ENCODE measurements around the gene RSRC1.

RSRC1 gene

DNA sequence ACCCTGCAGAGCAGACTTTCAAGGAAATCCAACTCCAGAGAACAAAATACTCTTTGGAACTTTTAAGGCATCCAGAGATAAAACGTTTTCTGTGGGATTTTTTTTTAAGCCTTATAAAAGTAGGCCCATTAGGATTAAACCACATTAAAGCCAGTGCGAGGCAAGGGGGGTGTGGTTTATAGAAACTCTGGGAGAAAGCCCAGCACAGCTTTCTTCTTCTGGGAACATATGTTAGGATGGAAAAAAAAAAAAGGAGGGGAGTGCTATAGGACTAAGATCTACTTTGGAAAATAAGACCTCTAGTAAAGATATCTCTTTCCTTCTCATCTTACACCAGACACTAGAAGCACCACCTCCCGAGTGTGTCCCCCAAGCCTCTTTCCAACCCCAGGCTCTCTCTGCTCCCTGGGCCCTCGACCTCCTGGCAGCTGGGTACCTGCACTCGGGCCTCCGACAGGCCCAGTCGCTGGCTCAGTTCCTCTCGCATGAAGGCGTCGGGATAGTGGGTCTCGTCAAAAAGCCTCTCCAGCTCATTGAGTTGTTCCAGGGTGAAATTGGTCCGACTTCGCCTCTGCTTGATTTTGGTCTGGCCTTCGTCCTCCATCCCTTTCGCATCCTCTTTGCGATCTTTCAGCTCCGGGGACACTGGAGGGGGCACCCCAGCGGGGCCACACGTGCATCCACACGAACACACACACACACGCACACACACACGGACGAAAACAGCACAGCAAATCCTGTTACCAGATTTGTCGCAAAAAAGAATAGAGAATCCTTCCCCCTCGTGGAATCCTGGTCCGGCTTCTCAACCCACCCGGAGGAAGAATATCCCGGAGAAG is 7.4 kb upstream of the RSRC1 start:
- peaks cover 32% of the 10 kb centered on the region for H3K4me1 ChIP-seq (ENCODE audit: control insufficient read depth, low read depth, low read length)
- no peak overlapping the region for H3K9ac ChIP-seq (ENCODE audit: low read length)
- no peaks in the 10 kb centered on the region for H3K36me3 ChIP-seq (ENCODE audit: control insufficient read depth, low read depth, low read length)
- peak overlapping the region; percentile 39 for H3K4me3 ChIP-seq (ENCODE audit: low read length)
- H3K9me3 ChIP-seq (ENCODE audit: control insufficient read depth, low read depth, low read length) = no peaks in the 10 kb centered on the region
- H3K27ac ChIP-seq (ENCODE audit: low read length) = no peak overlapping the region
- H3K27me3 ChIP-seq (ENCODE audit: control insufficient read depth, insufficient read depth, low read length) = peaks cover 100% of the 10 kb centered on the region

DNA sequence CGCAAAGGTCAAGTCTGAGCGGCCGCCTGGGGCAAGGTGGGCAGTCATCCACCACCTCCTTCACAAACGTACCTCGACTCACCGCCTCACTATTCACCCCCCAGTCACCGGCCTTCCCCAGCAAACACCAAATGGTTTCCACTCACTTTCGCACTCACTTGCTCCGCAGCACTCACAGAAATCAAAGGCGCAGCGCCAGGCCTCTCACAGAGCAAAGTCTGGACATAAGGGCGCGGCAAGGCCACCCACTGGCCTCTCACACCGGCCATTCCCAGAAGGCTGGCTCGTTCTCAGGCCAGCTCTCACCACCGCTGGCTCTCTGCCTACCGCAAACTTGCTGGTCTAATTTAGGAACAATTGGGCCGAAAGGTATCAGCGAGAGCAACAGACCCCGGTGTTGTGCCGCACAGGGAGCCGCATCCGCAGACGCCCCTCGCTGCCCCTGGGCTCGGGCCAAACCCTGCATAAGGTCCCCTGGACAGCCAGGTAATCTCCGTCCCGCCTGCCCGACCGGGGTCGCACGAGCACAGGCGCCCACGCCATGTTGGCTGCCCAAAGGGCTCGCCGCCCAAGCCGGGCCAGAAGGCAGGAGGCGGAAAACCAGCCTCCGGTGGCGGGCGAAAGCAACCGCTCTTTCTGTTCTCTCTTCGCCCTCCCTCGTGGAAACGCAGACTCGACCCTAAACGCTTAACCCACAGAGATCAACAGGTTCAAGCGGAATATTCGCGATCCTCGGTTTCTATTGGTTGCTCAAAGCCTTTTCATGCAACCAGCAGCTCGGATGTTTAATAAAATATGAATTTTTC is 6.6 kb upstream of the RSRC1 start:
- Histone ChIP-seq H3K27ac (ENCODE audit: low read length) (no peak overlapping the region), H3K9ac (ENCODE audit: low read length) (no peak overlapping the region), H3K36me3 (ENCODE audit: control insufficient read depth, low read depth, low read length) (no peaks in the 10 kb centered on the region), H3K4me3 (ENCODE audit: low read length) (peak overlapping the region; percentile 39), H3K27me3 (ENCODE audit: control insufficient read depth, insufficient read depth, low read length) (peaks cover 100% of the 10 kb centered on the region), H3K9me3 (ENCODE audit: control insufficient read depth, low read depth, low read length) (no peaks in the 10 kb centered on the region), H3K4me1 (ENCODE audit: control insufficient read depth, low read depth, low read length) (peaks cover 32% of the 10 kb centered on the region)

DNA sequence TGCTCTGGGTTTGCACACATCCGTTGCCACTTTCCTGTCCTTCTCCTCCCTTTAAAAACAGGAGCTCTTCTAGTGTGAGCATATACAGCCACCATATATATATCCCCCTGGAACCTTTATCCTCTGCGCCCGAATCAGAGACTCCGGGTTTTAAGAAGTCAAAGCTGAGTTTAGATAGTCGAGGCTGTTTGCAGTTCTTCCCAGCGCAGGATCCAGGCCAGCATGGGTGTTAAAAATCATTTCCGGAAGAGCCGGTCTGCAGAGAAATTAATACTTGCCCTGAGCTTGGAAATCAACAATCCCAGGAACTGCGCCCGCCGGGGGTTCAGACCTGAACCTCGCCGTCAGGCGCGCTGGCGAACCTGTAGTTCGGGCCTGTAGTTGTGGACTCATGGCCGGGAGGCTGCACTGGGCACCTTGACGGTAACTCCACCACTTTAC is 6.0 kb upstream of the RSRC1 start:
- H3K27ac ChIP-seq (ENCODE audit: low read length) = no peak overlapping the region
- no peaks in the 10 kb centered on the region for H3K9me3 ChIP-seq (ENCODE audit: control insufficient read depth, low read depth, low read length)
- peaks cover 100% of the 10 kb centered on the region for H3K27me3 ChIP-seq (ENCODE audit: control insufficient read depth, insufficient read depth, low read length)
- no peaks in the 10 kb centered on the region for H3K36me3 ChIP-seq (ENCODE audit: control insufficient read depth, low read depth, low read length)
- peak overlapping the region; percentile 39 for H3K4me3 ChIP-seq (ENCODE audit: low read length)
- H3K9ac ChIP-seq (ENCODE audit: low read length) = no peak overlapping the region
- H3K4me1 ChIP-seq (ENCODE audit: control insufficient read depth, low read depth, low read length) = peaks cover 26% of the 10 kb centered on the region

DNA sequence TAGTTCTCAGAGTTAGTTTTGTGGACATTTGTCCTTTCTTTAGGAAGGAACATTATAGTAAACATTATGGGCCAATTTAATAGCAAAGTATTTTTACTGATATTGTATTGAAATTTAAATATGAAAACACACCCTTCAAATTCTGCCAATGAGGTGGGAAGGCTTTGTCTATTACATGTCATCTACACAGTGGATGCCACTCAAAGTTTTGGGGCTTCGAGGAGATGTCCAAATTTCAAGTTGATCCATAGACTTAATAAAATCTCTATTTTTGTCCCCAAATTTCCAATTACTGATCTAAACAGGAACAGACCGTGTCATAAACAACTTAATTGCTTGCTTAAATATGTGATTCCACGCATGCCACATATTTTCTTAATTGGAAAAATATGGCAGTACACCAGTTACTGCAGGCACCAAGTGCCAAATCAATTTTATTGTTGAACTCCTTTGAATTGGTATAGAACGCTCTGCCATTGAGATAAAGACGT is 5.4 kb upstream of the RSRC1 start:
- Histone ChIP-seq H3K9ac (ENCODE audit: low read length) (no peak overlapping the region), H3K27me3 (ENCODE audit: control insufficient read depth, insufficient read depth, low read length) (peaks cover 100% of the 10 kb centered on the region), H3K27ac (ENCODE audit: low read length) (no peak overlapping the region), H3K4me1 (ENCODE audit: control insufficient read depth, low read depth, low read length) (peaks cover 26% of the 10 kb centered on the region), H3K36me3 (ENCODE audit: control insufficient read depth, low read depth, low read length) (no peaks in the 10 kb centered on the region), H3K4me3 (ENCODE audit: low read length) (peak overlapping the region; percentile 13), H3K9me3 (ENCODE audit: control insufficient read depth, low read depth, low read length) (no peaks in the 10 kb centered on the region)

DNA sequence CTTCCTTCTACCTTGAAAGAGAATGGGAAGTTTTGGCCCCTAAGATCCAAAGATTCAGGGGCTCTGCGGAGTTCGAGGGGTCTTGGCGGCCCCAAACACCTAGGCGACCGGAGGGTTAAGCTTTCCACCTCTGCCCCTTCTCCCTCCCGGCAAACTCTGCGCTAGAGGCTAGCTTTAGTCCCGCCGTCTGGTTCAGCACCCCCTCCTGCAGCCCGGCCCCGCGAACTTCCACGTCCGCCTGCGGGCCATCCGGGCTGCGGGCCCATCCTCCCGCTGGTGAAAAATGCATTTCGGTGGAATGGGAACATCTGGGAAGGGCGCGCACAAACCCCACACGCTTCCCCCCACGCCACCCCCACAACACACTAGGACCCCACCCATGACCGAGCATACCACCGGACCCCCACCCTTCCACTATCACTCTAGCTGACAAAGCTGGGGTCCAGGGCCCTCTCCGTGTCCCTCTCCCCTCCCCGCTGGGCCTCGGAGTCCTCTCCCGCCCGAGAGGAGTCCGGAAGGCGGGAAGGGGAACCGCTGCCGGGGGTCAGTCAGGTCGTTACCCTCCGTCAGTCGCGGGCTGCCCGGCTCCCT is 4.7 kb upstream of the RSRC1 start:
- Histone ChIP-seq H3K27ac (ENCODE audit: low read length) (no peak overlapping the region), H3K4me1 (ENCODE audit: control insufficient read depth, low read depth, low read length) (peaks cover 26% of the 10 kb centered on the region), H3K27me3 (ENCODE audit: control insufficient read depth, insufficient read depth, low read length) (peaks cover 95% of the 10 kb centered on the region), H3K9ac (ENCODE audit: low read length) (no peak overlapping the region), H3K36me3 (ENCODE audit: control insufficient read depth, low read depth, low read length) (no peaks in the 10 kb centered on the region), H3K9me3 (ENCODE audit: control insufficient read depth, low read depth, low read length) (no peaks in the 10 kb centered on the region), H3K4me3 (ENCODE audit: low read length) (peak overlapping the region; percentile 62)

DNA sequence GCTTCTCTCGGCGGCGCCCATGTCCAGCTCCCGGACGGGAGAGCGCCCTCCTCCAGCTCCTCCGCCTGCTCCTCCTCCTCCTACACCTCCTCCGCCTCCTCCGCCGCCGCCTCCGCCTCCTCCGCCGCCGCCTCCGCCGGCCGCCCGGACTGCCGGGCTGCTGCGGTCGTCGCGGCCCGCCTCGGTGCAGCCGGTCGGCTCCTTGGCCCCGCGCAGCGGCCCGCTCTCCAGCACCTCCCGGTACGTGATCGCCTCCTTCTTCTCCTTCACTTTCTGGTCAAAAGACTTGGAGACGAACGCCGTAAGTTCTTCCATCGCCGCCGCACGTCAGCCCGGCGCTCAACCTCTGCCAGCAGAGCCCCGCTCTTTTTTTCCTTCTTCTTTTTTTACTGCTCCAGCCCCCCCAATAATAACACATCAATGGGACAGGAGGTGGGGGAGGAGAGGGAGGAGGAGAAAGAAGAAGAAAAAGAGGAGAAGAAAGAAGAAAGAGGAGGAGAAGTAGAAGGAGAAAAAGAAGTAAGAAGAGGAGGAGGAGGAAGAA is 4.1 kb upstream of the RSRC1 start:
- peak overlapping the region; percentile 62 for H3K4me3 ChIP-seq (ENCODE audit: low read length)

DNA sequence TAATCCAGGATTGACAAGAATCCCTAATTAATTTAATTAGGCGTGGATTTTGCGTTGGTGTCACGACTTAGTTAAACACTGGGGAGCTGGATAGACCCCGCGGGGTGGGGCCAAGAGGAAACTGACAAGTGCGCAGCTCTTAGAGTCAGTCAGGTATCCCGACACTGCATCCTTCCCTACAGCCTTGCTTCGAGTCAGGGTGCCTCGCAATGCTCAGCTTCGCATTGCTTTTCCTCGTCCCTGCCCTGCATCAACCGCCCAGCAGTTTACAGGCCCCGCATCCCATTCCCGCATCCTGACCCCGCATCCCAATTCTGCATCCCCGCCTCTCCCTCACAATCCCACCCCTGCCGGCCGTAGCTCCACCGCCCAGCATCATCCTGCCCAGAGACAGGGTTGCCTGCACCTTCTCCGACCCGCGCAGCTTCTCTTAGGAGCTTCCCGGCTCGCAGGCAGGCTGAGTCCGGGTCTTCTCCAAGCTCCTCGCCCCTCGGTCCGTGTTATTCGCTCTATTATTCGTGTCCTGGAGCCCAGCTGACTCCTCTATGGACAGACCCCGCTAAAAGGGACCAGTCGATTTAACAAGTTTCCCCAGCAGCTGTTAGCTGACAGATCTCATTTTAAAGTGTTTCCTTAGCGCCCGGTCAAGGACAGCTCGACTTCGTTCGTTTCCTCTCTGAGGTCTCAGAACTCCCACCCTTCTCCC is 3.0 kb upstream of the RSRC1 start:
- H3K36me3 ChIP-seq (ENCODE audit: control insufficient read depth, low read depth, low read length) = no peaks in the 10 kb centered on the region
- H3K4me3 ChIP-seq (ENCODE audit: low read length) = peak overlapping the region; percentile 62
- H3K27ac ChIP-seq (ENCODE audit: low read length) = no peak overlapping the region
- H3K4me1 ChIP-seq (ENCODE audit: control insufficient read depth, low read depth, low read length) = peaks cover 30% of the 10 kb centered on the region
- no peak overlapping the region for H3K9ac ChIP-seq (ENCODE audit: low read length)
- H3K9me3 ChIP-seq (ENCODE audit: control insufficient read depth, low read depth, low read length) = no peaks in the 10 kb centered on the region
- peaks cover 78% of the 10 kb centered on the region for H3K27me3 ChIP-seq (ENCODE audit: control insufficient read depth, insufficient read depth, low read length)

More for the DNA sequence above, 4.1 kb upstream of the RSRC1 start:
- peaks cover 27% of the 10 kb centered on the region for H3K4me1 ChIP-seq (ENCODE audit: control insufficient read depth, low read depth, low read length)
- no peaks in the 10 kb centered on the region for H3K9me3 ChIP-seq (ENCODE audit: control insufficient read depth, low read depth, low read length)
- peaks cover 89% of the 10 kb centered on the region for H3K27me3 ChIP-seq (ENCODE audit: control insufficient read depth, insufficient read depth, low read length)
- no peaks in the 10 kb centered on the region for H3K36me3 ChIP-seq (ENCODE audit: control insufficient read depth, low read depth, low read length)
- no peak overlapping the region for H3K9ac ChIP-seq (ENCODE audit: low read length)
- no peak overlapping the region for H3K27ac ChIP-seq (ENCODE audit: low read length)

DNA sequence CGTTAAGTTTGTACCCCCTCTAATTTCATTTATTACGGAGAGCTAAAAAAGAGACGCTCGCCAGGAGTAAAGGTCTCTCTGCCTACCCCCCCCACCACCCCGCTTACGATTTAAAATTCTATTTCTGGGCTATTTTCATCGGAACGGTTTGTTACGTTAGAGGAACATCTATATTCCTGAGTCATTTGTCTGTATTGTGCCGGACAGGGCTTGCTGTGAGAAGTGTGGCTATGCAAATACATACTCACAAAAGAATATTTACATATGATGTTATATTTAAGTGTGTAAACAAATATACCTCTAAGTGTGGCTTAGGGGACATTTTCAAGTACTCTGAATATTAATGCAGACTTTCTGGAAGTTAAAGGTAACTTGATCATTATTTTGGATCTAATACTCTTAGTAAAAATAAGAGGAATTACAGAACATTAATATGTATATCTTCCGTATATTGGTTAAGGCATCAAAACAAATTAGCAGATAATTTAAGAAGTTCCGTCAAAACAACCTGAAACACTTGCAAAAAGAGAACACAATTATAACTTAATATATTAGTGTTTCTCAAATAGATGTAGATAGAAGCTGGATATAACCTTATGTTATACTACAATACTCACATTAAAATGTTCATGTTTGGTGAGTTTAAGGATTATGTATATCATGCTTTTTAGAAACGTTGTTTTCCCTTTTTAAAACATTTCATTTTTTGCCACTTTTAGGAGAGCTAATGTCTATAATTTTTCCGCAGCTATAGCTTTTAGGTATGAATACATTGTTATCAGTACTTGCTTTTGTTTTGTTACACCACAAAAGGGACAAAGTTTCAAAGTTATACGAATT is 2.1 kb upstream of the RSRC1 start:
- H3K4me3 ChIP-seq (ENCODE audit: low read length) = peak overlapping the region; percentile 62
- H3K27ac ChIP-seq (ENCODE audit: low read length) = no peak overlapping the region
- peaks cover 69% of the 10 kb centered on the region for H3K27me3 ChIP-seq (ENCODE audit: control insufficient read depth, insufficient read depth, low read length)
- no peaks in the 10 kb centered on the region for H3K36me3 ChIP-seq (ENCODE audit: control insufficient read depth, low read depth, low read length)
- no peaks in the 10 kb centered on the region for H3K9me3 ChIP-seq (ENCODE audit: control insufficient read depth, low read depth, low read length)
- no peak overlapping the region for H3K9ac ChIP-seq (ENCODE audit: low read length)
- peaks cover 26% of the 10 kb centered on the region for H3K4me1 ChIP-seq (ENCODE audit: control insufficient read depth, low read depth, low read length)

DNA sequence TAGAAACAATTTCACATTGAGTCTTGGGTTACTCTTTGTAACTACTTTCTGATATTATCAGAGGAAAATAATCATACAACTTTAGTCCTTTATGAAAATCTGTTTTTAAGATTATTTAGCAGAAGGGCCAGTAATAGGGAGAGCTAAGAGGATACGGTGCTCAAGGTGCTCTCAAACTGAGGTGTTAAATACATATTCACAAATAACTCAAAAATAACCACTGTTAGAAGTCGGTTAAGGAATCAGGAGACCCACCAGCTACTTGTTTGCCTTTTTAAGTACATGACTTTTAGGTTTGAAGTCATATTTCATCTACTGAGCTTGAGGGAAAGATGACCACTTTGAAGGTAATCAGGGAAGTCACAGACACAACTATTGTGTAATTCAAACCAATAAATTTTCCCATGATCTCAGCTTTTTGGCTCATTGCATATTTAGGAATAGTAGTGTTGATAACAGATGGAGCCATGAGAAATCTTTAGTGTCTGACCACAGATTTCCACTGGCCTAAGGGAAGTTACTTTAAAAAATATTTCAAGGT is 1.4 kb upstream of the RSRC1 start:
- H3K27ac ChIP-seq (ENCODE audit: low read length) = no peak overlapping the region

DNA sequence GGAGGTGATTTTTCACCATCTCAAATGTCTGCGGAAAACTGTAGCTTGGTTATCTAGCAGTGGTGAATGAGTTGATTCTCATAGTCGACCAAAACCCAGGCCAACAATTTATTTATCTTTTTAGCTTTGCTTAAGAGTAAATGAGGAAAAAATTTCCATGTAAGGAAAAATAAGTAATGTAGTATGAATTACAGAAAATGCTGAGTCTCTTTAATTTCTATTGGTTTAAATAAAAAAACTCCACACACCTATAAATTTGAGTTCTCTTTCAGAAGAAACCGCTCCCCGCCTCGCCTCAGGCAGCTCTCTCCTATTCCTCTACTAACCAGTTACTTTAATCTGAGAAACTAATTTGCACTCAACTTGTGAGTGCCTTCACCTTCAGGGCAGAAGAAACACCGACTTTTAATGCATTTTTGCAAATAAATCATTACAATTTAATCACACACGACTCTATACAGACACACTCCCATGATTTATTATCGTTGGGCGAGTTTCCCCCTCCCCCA is 540 bp upstream of the RSRC1 start:
- H3K36me3 ChIP-seq (ENCODE audit: control insufficient read depth, low read depth, low read length) = no peaks in the 10 kb centered on the region
- H3K4me3 ChIP-seq (ENCODE audit: low read length) = peak overlapping the region; percentile 87
- H3K27me3 ChIP-seq (ENCODE audit: control insufficient read depth, insufficient read depth, low read length) = peaks cover 54% of the 10 kb centered on the region
- H3K4me1 ChIP-seq (ENCODE audit: control insufficient read depth, low read depth, low read length) = peaks cover 15% of the 10 kb centered on the region
- no peaks in the 10 kb centered on the region for H3K9me3 ChIP-seq (ENCODE audit: control insufficient read depth, low read depth, low read length)
- H3K27ac ChIP-seq (ENCODE audit: low read length) = no peak overlapping the region
- H3K9ac ChIP-seq (ENCODE audit: low read length) = peak overlapping the region; percentile 61

More for the DNA sequence above, 1.4 kb upstream of the RSRC1 start:
- no peaks in the 10 kb centered on the region for H3K36me3 ChIP-seq (ENCODE audit: control insufficient read depth, low read depth, low read length)
- H3K4me1 ChIP-seq (ENCODE audit: control insufficient read depth, low read depth, low read length) = peaks cover 23% of the 10 kb centered on the region
- no peak overlapping the region for H3K9ac ChIP-seq (ENCODE audit: low read length)
- peaks cover 62% of the 10 kb centered on the region for H3K27me3 ChIP-seq (ENCODE audit: control insufficient read depth, insufficient read depth, low read length)
- no peak overlapping the region for H3K4me3 ChIP-seq (ENCODE audit: low read length)
- H3K9me3 ChIP-seq (ENCODE audit: control insufficient read depth, low read depth, low read length) = no peaks in the 10 kb centered on the region
